CD14-positive monocyte (primary cell): ENCODE data around the gene CEP112. TPM values are rescaled to one million over a fixed set of nuclear protein-coding genes. Genes with fewer than 3 reads are reported as not detected.

Source experiments
- DNase-seq, 3 donors: peaks; one replicate each; pipeline ENCODE4 v3.0.0-alpha.2; 2011 to 2022
- H2AFZ ChIP-seq: 2 replicates; pipeline ENCODE4 v1.6.0; 2012; ENCODE audit warnings: mild to moderate bottlenecking, low read depth, low read length, inconsistent platforms; ENCODE audit not compliant: insufficient read depth, poor library complexity, severe bottlenecking
- H3K27ac ChIP-seq, 2 donors: 1 replicate in 1 of 2; 2 replicates in 1 of 2; pipeline ENCODE4 v1.5.1; 2012 to 2013; ENCODE audit warnings: low read length in 2 of 2, control low read depth in 1 of 2, inconsistent platforms in 1 of 2, low read depth in 1 of 2, mild to moderate bottlenecking in 1 of 2
- H3K27me3 ChIP-seq, 2 donors: one replicate each; pipeline versions ENCODE4 v1.6.0 to v1.6.1; 2011 to 2013; ENCODE audit warnings: low read length in 2 of 2; ENCODE audit not compliant: control insufficient read depth in 2 of 2, insufficient read depth in 2 of 2
- H3K36me3 ChIP-seq, 2 donors: replicated peaks in 1 of 2; 1 replicate in 1 of 2; 2 replicates in 1 of 2; pipeline versions ENCODE4 v1.5.1 to v1.6.1; 2012 to 2013; ENCODE audit warnings: low read length in 2 of 2, control low read depth in 1 of 2, inconsistent platforms in 1 of 2, mild to moderate bottlenecking in 1 of 2; ENCODE audit not compliant: insufficient read depth in 2 of 2, control insufficient read depth in 1 of 2
- H3K4me1 ChIP-seq, 2 donors: 1 replicate in 1 of 2; 2 replicates in 1 of 2; pipeline versions ENCODE4 v1.5.1 to v1.6.1; 2012 to 2013; ENCODE audit warnings: low read length in 2 of 2, control low read depth in 1 of 2, inconsistent platforms in 1 of 2, mild to moderate bottlenecking in 1 of 2, moderate library complexity in 1 of 2; ENCODE audit not compliant: insufficient read depth in 2 of 2, control insufficient read depth in 1 of 2
- H3K4me2 ChIP-seq: replicated peaks from 2 replicates; pipeline ENCODE3; 2012; ENCODE audit warnings: low read length, moderate library complexity, mild to moderate bottlenecking; ENCODE audit not compliant: poor library complexity, severe bottlenecking; ENCODE audit errors: extremely low read depth
- H3K4me3 ChIP-seq, 3 experiments: fragments of 200-600 bp in 1 of 3; sonication (generic) in 1 of 3; replicated peaks in 1 of 3; 1 replicate in 2 of 3; 2 replicates in 1 of 3; pipeline ENCODE4 v1.5.1; 2011 to 2013; ENCODE audit warnings: low read length in 3 of 3, mild to moderate bottlenecking in 3 of 3, control low read depth in 2 of 3, low read depth in 2 of 3, inconsistent platforms in 1 of 3, moderate library complexity in 1 of 3
- H3K79me2 ChIP-seq: 2 replicates; pipeline ENCODE4 v1.6.0; 2012; ENCODE audit warnings: mild to moderate bottlenecking, control low read depth, inconsistent platforms, low read length, moderate library complexity; ENCODE audit not compliant: insufficient read depth
- H3K9ac ChIP-seq: 2 replicates; pipeline ENCODE4 v1.6.0; 2017; ENCODE audit warnings: low read length, mild to moderate bottlenecking; ENCODE audit not compliant: insufficient read depth, poor library complexity, severe bottlenecking
- H3K9me3 ChIP-seq, 2 donors: replicated peaks in 1 of 2; 1 replicate in 1 of 2; 2 replicates in 1 of 2; pipeline versions ENCODE4 v1.5.1 to v1.6.1; 2012 to 2013; ENCODE audit warnings: low read length in 2 of 2, control low read depth in 1 of 2; ENCODE audit not compliant: control insufficient read depth in 1 of 2, insufficient read depth in 1 of 2
- H4K20me1 ChIP-seq: 2 replicates; pipeline ENCODE4 v1.6.0; 2012; ENCODE audit warnings: mild to moderate bottlenecking, low read length, control low read depth, moderate library complexity; ENCODE audit not compliant: insufficient read depth
- H3K27ac Mint-ChIP-seq, 7 donors: one replicate each; pipeline ENCODE4 v1.8.0; 2020; ENCODE audit warnings: mild to moderate bottlenecking in 7 of 7, mixed read lengths in 7 of 7, moderate library complexity in 6 of 7, inconsistent platforms in 2 of 7
- H3K27me3 Mint-ChIP-seq, 3 donors: one replicate each; pipeline ENCODE4 v1.8.0; 2021 to 2022; ENCODE audit warnings: low read depth in 3 of 3, mild to moderate bottlenecking in 3 of 3, mixed read lengths in 3 of 3, moderate library complexity in 3 of 3, inconsistent platforms in 1 of 3
- H3K36me3 Mint-ChIP-seq, 2 donors: one replicate each; pipeline ENCODE4 v1.8.0; 2020; ENCODE audit warnings: mixed read lengths in 2 of 2, inconsistent platforms in 1 of 2, mild to moderate bottlenecking in 1 of 2
- H3K4me1 Mint-ChIP-seq: one replicate; pipeline ENCODE4 v1.8.0; 2020; ENCODE audit warnings: mild to moderate bottlenecking, mixed read lengths
- H3K4me3 Mint-ChIP-seq, 2 donors: one replicate each; pipeline ENCODE4 v1.8.0; 2020; ENCODE audit warnings: mild to moderate bottlenecking in 2 of 2, mixed read lengths in 2 of 2, moderate library complexity in 1 of 2
- H3K9me3 Mint-ChIP-seq, 7 donors: one replicate each; pipeline ENCODE4 v1.8.0; 2020 to 2022; ENCODE audit warnings: mixed read lengths in 7 of 7, mild to moderate bottlenecking in 6 of 7, moderate library complexity in 6 of 7, inconsistent platforms in 2 of 7
- CTCF ChIP-seq: fragments of 200-600 bp; IDR thresholded peaks from one replicate; pipeline ENCODE4 v1.8.0; 2022; ENCODE audit warnings: antibody characterized with exemption, mild to moderate bottlenecking
- WGBS: methylation state at CpG from one replicate; pipeline ENCODE4 v1.1.5; 2013; ENCODE audit warnings: missing lambda C conversion rate; ENCODE audit not compliant: insufficient coverage; 5-methylcytosine and 5-hydroxymethylcytosine counted together
- intact Hi-C, 2 donors: fragments of 100-400 bp; cut with micrococcal nuclease; formaldehyde crosslinking; loops; one replicate each; pipeline versions ENCODE4 v1.15.0 to v1.15.1; 2023
- polyA plus RNA-seq, 3 donors: library from polyadenylated mRNA; depleted of rRNA in 1 of 3; unstranded in 2 of 3; stranded (reverse) in 1 of 3; fragments of 300-500 nt in 2 of 3; fragments of >200 nt in 1 of 3; fragmentation: Illumina TruSeq in 2 of 3; gene quantifications; 1 replicate in 2 of 3; 2 replicates in 1 of 3; pipeline ENCODE4 v1.2.3, GENCODE V29; 2012 to 2021

Gene CEP112
- polyA plus RNA-seq, 3 donors: 0.10 TPM; not detected in 2

- H3K4me2 ChIP-seq: no peak overlapping the region
- peaks cover 4 to 31% (median 17%) of the 10 kb centered on the region in 7 donors for H3K9me3 Mint-ChIP-seq
- peaks cover 17 to 32% of the 10 kb centered on the region in 2 donors for H3K9me3 ChIP-seq
- no peak overlapping the region for H2AFZ ChIP-seq
- intact Hi-C loops: no loop called here
- no peaks in the 10 kb centered on the region for H3K27me3 ChIP-seq
- no peak for TF ChIP-seq CTCF
- H3K9ac ChIP-seq: no peak overlapping the region
- no peak overlapping the region for H3K27ac ChIP-seq
- no peaks in the 10 kb centered on the region for H3K36me3 Mint-ChIP-seq
- no peak overlapping the region for H3K4me3 Mint-ChIP-seq
- H3K79me2 ChIP-seq: no peaks in the 10 kb centered on the region
- DNase-seq: no peak
- H3K4me3 ChIP-seq: no peak overlapping the region
- H4K20me1 ChIP-seq: no peaks in the 10 kb centered on the region
- H3K27me3 Mint-ChIP-seq: no peaks in the 10 kb centered on the region
- H3K4me1 Mint-ChIP-seq: no peaks in the 10 kb centered on the region
- no peaks in the 10 kb centered on the region for H3K36me3 ChIP-seq
- WGBS: 92% methylated on average over 23 of the region's 24 CpGs
- H3K4me1 ChIP-seq: no peaks in the 10 kb centered on the region
- no peak overlapping the region for H3K27ac Mint-ChIP-seq
Measured at GRCh38 chr17:65865715-65866425, 326.1 kb downstream of the CEP112 start.

DNA sequence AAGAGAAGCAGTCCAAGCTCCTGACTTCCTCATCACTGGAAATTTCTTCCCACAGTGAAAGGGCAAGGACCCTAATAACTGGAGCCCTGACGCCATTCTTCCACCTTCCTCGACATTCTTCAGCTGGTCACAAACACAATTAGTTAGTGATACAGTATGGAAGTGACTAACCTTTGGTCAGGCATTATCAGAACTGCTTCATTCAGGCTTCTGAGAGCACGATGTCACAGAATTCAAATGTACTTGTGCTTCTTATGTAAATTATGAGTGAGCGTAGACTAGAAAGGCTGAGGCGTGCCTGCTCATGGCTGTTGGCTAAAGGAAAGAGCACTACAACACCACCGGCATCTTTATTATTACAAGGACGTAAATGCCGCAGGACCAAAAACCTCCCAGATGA is 327.5 kb downstream of the CEP112 start:
- no peaks in the 10 kb centered on the region for H3K4me1 Mint-ChIP-seq
- H3K4me3 Mint-ChIP-seq: no peak overlapping the region

More for the DNA sequence above, 327.5 kb downstream of the CEP112 start:
- DNase-seq: no peak
- WGBS: no CpG with 5 or more reads among the region's 8 CpGs
- no peaks in the 10 kb centered on the region for H3K79me2 ChIP-seq
- Mint-ChIP-seq H3K9me3 (peaks cover 4 to 31% (median 17%) of the 10 kb centered on the region in 7 donors), H3K27me3 (no peaks in the 10 kb centered on the region), H3K27ac (no peak overlapping the region), H3K36me3 (no peaks in the 10 kb centered on the region)
- no peaks in the 10 kb centered on the region for H3K27me3 ChIP-seq
- no peaks in the 10 kb centered on the region for H3K4me1 ChIP-seq
- H4K20me1 ChIP-seq: no peaks in the 10 kb centered on the region
- no peak for TF ChIP-seq CTCF
- H3K36me3 ChIP-seq: no peaks in the 10 kb centered on the region
- H3K4me2 ChIP-seq: no peak overlapping the region
- H3K27ac ChIP-seq: no peak overlapping the region
- no peak overlapping the region for H3K4me3 ChIP-seq
- H2AFZ ChIP-seq: no peak overlapping the region
- intact Hi-C loops: no loop called here
- H3K9me3 ChIP-seq: peaks cover 17 to 32% of the 10 kb centered on the region in 2 donors
- no peak overlapping the region for H3K9ac ChIP-seq
